Endothelial cell (in vitro differentiated cells): ENCODE data around the gene G2E3. TPM values are rescaled to one million over a fixed set of nuclear protein-coding genes. Genes with fewer than 3 reads are reported as not detected.
A peak's percentile ranks its signal among the peaks of the same experiment; 100 is the strongest.
"Not testable (repeated sequence)": the region's sequence is repeated elsewhere in the genome, so short reads cannot be mapped to it uniquely, and the experiment has no call there.

Source experiments
- DNase-seq: peaks from one replicate; pipeline ENCODE4 v3.0.0; 2021; ENCODE audit warnings: low spot score
- H3K27ac Mint-ChIP-seq: one replicate; pipeline ENCODE4 v1.8.0; 2021; ENCODE audit warnings: mixed read lengths, inconsistent platforms; ENCODE audit not compliant: unreplicated experiment
- H3K27me3 Mint-ChIP-seq: one replicate; pipeline ENCODE4 v1.8.0; 2021; ENCODE audit warnings: mild to moderate bottlenecking, moderate library complexity, mixed read lengths, inconsistent platforms; ENCODE audit not compliant: unreplicated experiment
- H3K36me3 Mint-ChIP-seq: one replicate; pipeline ENCODE4 v1.8.0; 2021; ENCODE audit warnings: mild to moderate bottlenecking, low read depth, mixed read lengths, inconsistent platforms; ENCODE audit not compliant: unreplicated experiment
- H3K4me1 Mint-ChIP-seq: one replicate; pipeline ENCODE4 v1.8.0; 2021; ENCODE audit warnings: mild to moderate bottlenecking, mixed read lengths, inconsistent platforms; ENCODE audit not compliant: unreplicated experiment
- H3K4me3 Mint-ChIP-seq: one replicate; pipeline ENCODE4 v1.8.0; 2021; ENCODE audit warnings: mild to moderate bottlenecking, mixed read lengths, inconsistent platforms; ENCODE audit not compliant: unreplicated experiment
- H3K9me3 Mint-ChIP-seq: one replicate; pipeline ENCODE4 v1.8.0; 2021; ENCODE audit warnings: mixed read lengths, inconsistent platforms; ENCODE audit not compliant: unreplicated experiment
- total RNA-seq: library from RNA; stranded (reverse); fragmentation: NEBNext Ultra II Directional; extraction: Animal tissue kit (Norgen Biotek cat#: 25700); gene quantifications from one replicate; pipeline ENCODE4 v1.2.1, GENCODE V29; 2021; ENCODE audit not compliant: unreplicated experiment
- TF ChIP-seq, protein P1 (sequence below): fragments of 200-600 bp; sonication (generic); IDR thresholded peaks from one replicate; pipeline ENCODE4 v1.5.0; 2021; ENCODE audit warnings: antibody characterized with exemption; ENCODE audit not compliant: unreplicated experiment

Gene G2E3
- total RNA-seq, 1 donor from 2014 or later = 23.9 TPM

DNA sequence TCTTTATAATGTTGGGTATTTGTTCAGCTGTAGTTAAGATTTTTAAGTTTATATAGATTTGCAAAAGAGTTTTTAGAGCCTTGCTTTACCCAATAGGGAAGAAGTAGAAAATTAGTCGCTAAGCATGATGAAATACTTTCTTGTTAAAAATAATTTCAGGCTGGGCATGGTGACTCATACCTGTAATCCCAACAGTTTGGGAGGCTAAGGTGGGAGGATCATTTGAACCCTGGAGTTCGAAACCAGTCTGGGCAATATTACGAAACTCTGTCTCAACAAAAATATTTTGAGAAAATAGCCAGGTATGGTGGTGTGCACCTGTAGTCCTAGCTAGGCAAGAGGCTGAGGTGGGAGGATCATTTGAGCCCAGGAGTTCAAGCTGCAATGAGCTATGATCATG lies 44.4 kb downstream of the G2E3 start:
- no peak overlapping the region for H3K4me3 Mint-ChIP-seq
- H3K27ac Mint-ChIP-seq = no peak overlapping the region
- no peaks in the 10 kb centered on the region for H3K9me3 Mint-ChIP-seq
- H3K36me3 Mint-ChIP-seq = peaks cover 17% of the 10 kb centered on the region
- no peaks in the 10 kb centered on the region for H3K27me3 Mint-ChIP-seq
- TF ChIP-seq, protein P1, sequence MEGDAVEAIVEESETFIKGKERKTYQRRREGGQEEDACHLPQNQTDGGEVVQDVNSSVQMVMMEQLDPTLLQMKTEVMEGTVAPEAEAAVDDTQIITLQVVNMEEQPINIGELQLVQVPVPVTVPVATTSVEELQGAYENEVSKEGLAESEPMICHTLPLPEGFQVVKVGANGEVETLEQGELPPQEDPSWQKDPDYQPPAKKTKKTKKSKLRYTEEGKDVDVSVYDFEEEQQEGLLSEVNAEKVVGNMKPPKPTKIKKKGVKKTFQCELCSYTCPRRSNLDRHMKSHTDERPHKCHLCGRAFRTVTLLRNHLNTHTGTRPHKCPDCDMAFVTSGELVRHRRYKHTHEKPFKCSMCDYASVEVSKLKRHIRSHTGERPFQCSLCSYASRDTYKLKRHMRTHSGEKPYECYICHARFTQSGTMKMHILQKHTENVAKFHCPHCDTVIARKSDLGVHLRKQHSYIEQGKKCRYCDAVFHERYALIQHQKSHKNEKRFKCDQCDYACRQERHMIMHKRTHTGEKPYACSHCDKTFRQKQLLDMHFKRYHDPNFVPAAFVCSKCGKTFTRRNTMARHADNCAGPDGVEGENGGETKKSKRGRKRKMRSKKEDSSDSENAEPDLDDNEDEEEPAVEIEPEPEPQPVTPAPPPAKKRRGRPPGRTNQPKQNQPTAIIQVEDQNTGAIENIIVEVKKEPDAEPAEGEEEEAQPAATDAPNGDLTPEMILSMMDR = no peak
- no peak for DNase-seq
- H3K4me1 Mint-ChIP-seq = no peaks in the 10 kb centered on the region

DNA sequence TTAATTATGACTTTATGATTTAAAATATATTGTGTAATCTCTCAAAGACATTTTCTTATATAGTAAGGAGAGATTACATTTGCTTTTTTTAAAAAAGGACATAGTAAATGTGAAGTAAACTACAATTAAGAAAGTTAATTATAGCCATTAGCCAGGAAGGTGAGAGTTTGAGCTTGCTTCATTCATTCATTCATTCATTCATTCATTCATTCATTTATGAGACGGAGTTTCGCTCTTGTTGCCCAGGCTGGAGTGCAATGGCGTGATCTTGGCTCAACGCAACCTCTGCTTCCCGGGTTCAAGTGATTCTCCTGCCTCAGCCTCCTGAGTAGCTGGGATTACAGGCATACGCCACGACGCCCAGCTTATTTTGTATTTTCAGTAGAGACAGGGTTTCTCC lies 45.7 kb downstream of the G2E3 start:
- not testable (repeated sequence) for H3K9me3 Mint-ChIP-seq, H3K27me3 Mint-ChIP-seq, H3K4me1 Mint-ChIP-seq, H3K27ac Mint-ChIP-seq, H3K4me3 Mint-ChIP-seq, DNase-seq
- peaks cover 17% of the 10 kb centered on the region for H3K36me3 Mint-ChIP-seq

DNA sequence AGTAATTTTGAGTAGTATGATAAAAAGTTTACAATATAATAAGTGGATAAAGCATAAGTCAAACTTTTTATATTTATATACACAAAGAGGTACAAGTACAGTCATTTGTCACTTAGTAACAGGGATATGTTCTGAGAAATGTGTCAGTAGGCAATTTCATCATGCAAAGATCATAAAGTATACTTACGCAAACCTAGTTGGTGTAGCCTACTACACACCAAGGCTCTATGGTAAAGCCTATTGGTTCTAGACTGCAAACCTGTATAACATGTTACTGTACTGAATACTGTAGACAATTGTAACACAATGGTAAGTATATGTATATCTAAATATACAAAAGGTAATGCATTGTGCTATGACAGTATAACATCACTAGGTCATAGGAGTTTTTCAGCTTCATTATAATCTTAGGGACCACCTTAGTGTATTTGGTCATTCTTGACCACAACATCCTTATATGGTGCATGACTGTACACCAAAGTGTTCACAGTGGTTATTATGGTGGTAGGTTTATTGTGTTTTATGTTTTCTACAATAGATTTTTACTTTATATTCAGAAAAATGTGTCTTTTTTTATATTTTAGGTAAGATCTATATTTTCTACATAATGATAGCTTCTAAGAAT lies 48.3 kb downstream of the G2E3 start:
- peaks cover 4% of the 10 kb centered on the region for H3K27me3 Mint-ChIP-seq
- H3K36me3 Mint-ChIP-seq = peaks cover 9% of the 10 kb centered on the region
- no peak overlapping the region for H3K4me3 Mint-ChIP-seq
- TF ChIP-seq, protein P1 = no peak
- no peak overlapping the region for H3K27ac Mint-ChIP-seq
- no peaks in the 10 kb centered on the region for H3K9me3 Mint-ChIP-seq
- H3K4me1 Mint-ChIP-seq = peaks cover 4% of the 10 kb centered on the region
- no peak for DNase-seq

DNA sequence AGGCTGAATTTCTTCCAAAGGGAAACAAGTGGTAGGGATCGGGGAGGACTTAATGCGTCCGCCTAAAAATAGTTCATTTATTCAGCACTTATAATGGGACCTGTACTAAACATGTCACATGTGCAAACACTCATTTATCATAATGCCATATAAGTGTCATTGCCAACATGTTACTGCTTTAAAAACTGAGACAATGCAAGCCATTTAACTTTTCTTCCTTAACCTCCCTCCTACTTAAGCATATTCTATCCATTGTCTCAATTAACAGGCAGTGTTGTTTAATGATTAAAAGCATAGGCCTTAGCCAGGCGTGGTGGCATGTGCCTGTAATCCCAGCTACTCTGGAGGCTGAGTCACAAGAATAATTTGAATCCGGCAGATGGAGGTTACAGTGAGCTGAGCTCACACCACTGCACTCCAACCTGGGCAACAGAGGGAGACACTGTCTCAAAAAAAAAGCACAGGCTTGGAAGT lies 49.6 kb downstream of the G2E3 start:
- peaks cover 9% of the 10 kb centered on the region for H3K36me3 Mint-ChIP-seq
- no peaks in the 10 kb centered on the region for H3K9me3 Mint-ChIP-seq
- no peak for DNase-seq
- H3K4me1 Mint-ChIP-seq = peaks cover 4% of the 10 kb centered on the region
- peak overlapping the region; percentile 8 for H3K27ac Mint-ChIP-seq
- TF ChIP-seq, protein P1 = no peak
- H3K4me3 Mint-ChIP-seq = peak overlapping the region; percentile 52
- peaks cover 4% of the 10 kb centered on the region for H3K27me3 Mint-ChIP-seq

DNA sequence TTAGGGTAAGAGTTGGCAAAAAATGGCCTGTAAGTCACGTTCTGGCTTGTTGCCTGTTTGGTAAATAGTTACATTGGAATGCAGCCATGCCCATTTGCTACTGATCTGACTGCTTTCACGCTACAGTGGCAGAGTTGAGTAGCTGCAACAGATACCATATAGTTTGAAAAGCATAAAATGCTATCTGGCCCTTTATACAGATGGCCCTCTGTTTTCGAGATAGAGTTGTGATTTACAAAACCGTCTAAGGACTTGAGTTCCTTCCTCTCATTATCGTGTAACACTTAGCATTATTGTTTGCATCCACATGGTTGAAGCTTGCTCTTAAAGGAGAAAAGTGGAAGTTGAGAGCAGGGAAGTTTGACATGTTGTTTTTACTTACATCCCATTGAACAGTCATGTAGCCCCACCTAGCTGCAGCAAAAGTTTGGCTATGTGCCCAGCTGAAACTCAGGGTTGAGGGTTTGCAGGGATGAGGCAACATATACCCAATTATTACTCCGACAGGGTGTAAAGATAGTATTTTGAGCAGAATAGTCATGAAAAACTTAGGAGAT lies 51.9 kb downstream of the G2E3 start:
- Mint-ChIP-seq H3K4me1 (peaks cover 4% of the 10 kb centered on the region), H3K27me3 (peaks cover 4% of the 10 kb centered on the region), H3K36me3 (peaks cover 8% of the 10 kb centered on the region), H3K27ac (peak overlapping the region; percentile 74), H3K9me3 (no peaks in the 10 kb centered on the region), H3K4me3 (no peak overlapping the region)
- TF ChIP-seq, protein P1 = no peak
- DNase-seq = peak; percentile 33
